ENCODE measurements around the gene HMGN4.
"Not testable (repeated sequence)": the region's sequence is repeated elsewhere in the genome, so short reads cannot be mapped to it uniquely, and the experiment has no call there.

The HMGN4 gene

GRCh38 chr6:26522486-26523228, 15.5 kb upstream of the HMGN4 start:
- DNase-seq (ENCODE audit: low read depth in 1 of 2, low spot score in 1 of 2) = not testable (repeated sequence)

GRCh38 chr6:26524314-26524713, 13.9 kb upstream of the HMGN4 start:
- DNase-seq (ENCODE audit: low read depth in 1 of 2, low spot score in 1 of 2) = not testable (repeated sequence)

GRCh38 chr6:26524722-26525370, 13.3 kb upstream of the HMGN4 start:
- DNase-seq (ENCODE audit: low read depth in 1 of 2, low spot score in 1 of 2) = no peak

GRCh38 chr6:26525838-26526237, 12.3 kb upstream of the HMGN4 start:
- no peak for DNase-seq (ENCODE audit: low read depth in 1 of 2, low spot score in 1 of 2)

- no peak for DNase-seq (ENCODE audit: low read depth in 1 of 2, low spot score in 1 of 2)
Observed at GRCh38 chr6:26526928-26527327, 11.2 kb upstream of the HMGN4 start.

GRCh38 chr6:26530203-26530602, 8.0 kb upstream of the HMGN4 start:
- no peak for DNase-seq (ENCODE audit: low read depth in 1 of 2, low spot score in 1 of 2)

GRCh38 chr6:26531897-26532296, 6.3 kb upstream of the HMGN4 start:
- no peak for DNase-seq (ENCODE audit: low read depth in 1 of 2, low spot score in 1 of 2)

GRCh38 chr6:26532699-26533531, 5.3 kb upstream of the HMGN4 start:
- peak; percentile 82 to 85 for DNase-seq (ENCODE audit: low read depth in 1 of 2, low spot score in 1 of 2)

GRCh38 chr6:26533532-26533931, 4.6 kb upstream of the HMGN4 start:
- no peak for DNase-seq (ENCODE audit: low read depth in 1 of 2, low spot score in 1 of 2)

- no peak for DNase-seq (ENCODE audit: low read depth in 1 of 2, low spot score in 1 of 2)
Observed at GRCh38 chr6:26534681-26535465, 3.3 kb upstream of the HMGN4 start.

- DNase-seq (ENCODE audit: low read depth in 1 of 2, low spot score in 1 of 2) = no peak
Observed at GRCh38 chr6:26536571-26537159, 1.5 kb upstream of the HMGN4 start.

GRCh38 chr6:26537160-26537845, 863 bp upstream of the HMGN4 start:
- peak; percentile 72 to 77 for DNase-seq (ENCODE audit: low read depth in 1 of 2, low spot score in 1 of 2)

- DNase-seq (ENCODE audit: low read depth in 1 of 2, low spot score in 1 of 2) = no peak
Observed at GRCh38 chr6:26538572-26538902, 371 bp downstream of the HMGN4 start.

GRCh38 chr6:26539071-26539615, 977 bp downstream of the HMGN4 start:
- DNase-seq (ENCODE audit: low read depth in 1 of 2, low spot score in 1 of 2) = no peak

GRCh38 chr6:26541579-26541978, 3.4 kb downstream of the HMGN4 start:
- DNase-seq (ENCODE audit: low read depth in 1 of 2, low spot score in 1 of 2) = no peak

GRCh38 chr6:26543953-26544352, 5.8 kb downstream of the HMGN4 start:
- DNase-seq (ENCODE audit: low read depth in 1 of 2, low spot score in 1 of 2) = no peak

- DNase-seq (ENCODE audit: low read depth in 1 of 2, low spot score in 1 of 2) = no peak
Observed at GRCh38 chr6:26544473-26544872, 6.3 kb downstream of the HMGN4 start.

- no peak for DNase-seq (ENCODE audit: low read depth in 1 of 2, low spot score in 1 of 2)
Observed at GRCh38 chr6:26545627-26546026, 7.5 kb downstream of the HMGN4 start.

GRCh38 chr6:26547363-26547762, 9.2 kb downstream of the HMGN4 start:
- DNase-seq (ENCODE audit: low read depth in 1 of 2, low spot score in 1 of 2) = not testable (repeated sequence)

All from activated T-helper 1 cell treated with anti-CD3 and anti-CD28 coated beads, Interleukin-2, amount 50 U/mL, for 16 hours (primary cell).